HG03521 (cell line): ENCODE results near the gene CLCN7.

Experiments used
- ATAC-seq: cut with Tn5 transposase; IDR thresholded peaks from one replicate; pipeline ENCODE4 v1.9.1; 2021; ENCODE audit warnings: mild to moderate bottlenecking, moderate library complexity; ENCODE audit not compliant: unreplicated experiment

CLCN7 gene

DNA sequence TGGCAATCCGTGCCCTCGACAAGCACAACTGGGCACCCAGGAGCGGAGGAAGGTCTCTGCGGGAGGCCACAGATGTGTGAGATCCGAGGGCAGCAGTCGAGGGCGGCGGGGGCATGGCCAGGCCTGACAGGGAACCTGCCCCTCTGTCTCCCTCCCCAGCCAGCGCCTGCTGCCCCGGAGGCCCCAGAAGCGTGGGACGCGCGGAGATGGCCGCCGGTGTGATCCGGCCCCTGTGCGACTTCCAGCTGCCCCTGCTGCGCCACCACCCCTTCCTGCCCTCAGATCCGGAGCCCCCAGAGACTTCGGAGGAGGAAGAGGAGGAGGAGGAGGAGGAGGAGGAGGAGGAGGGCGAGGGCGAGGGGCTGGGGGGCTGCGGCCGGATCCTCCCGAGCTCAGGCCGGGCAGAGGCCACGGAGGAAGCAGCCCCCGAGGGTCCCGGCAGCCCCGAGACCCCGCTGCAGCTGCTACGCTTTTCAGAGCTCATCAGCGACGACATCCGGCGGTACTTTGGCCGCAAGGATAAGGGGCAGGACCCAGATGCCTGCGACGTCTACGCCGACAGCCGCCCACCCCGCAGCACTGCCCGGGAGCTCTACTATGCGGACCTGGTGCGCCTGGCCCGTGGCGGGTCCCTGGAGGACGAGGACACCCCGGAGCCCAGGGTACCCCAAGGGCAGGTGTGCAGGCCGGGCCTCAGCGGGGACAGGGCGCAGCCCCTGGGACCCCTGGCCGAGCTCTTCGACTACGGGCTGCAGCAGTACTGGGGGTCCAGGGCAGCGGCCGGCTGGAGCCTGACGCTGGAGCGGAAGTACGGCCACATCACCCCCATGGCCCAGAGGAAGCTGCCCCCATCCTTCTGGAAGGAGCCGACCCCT is 42.2 kb downstream of the CLCN7 start:
- ATAC-seq = no peak

DNA sequence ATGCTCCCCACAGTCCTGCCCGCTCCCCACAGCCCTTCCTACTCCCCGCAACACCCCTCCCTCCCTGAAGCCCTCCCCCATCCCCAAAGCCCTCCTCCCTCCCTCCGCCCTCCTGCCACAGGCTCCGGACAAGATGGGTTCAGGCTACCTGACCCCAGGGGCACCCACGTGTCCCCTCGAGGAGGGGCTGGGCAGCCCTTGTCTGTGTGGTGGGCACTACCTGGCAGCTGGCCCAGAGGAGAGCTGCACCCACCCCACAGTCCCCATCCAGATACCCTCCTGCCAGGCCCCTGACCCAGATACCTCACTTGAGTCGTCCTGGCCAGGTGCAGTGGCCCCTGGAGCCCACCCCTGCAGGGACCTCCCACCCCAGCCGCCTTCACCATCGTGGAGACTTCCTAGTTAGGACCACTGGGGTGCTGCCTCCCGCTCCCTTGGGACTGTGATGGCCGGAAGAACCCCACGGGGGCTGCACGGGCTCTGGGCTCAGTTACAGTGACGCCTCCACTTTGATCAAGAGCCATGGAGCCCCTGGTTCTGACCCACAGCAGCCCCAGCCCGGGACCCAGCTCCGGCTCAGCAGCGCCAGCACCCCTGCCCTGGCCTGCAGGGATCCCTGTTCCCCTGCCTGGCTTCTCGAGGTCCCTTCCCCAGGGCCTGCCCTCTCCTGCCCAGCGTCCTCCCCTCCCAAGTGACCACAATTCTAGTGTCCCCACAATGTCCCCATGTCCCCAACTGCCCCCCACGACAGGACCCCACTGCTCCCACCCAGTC is 43.1 kb downstream of the CLCN7 start:
- no peak for ATAC-seq

DNA sequence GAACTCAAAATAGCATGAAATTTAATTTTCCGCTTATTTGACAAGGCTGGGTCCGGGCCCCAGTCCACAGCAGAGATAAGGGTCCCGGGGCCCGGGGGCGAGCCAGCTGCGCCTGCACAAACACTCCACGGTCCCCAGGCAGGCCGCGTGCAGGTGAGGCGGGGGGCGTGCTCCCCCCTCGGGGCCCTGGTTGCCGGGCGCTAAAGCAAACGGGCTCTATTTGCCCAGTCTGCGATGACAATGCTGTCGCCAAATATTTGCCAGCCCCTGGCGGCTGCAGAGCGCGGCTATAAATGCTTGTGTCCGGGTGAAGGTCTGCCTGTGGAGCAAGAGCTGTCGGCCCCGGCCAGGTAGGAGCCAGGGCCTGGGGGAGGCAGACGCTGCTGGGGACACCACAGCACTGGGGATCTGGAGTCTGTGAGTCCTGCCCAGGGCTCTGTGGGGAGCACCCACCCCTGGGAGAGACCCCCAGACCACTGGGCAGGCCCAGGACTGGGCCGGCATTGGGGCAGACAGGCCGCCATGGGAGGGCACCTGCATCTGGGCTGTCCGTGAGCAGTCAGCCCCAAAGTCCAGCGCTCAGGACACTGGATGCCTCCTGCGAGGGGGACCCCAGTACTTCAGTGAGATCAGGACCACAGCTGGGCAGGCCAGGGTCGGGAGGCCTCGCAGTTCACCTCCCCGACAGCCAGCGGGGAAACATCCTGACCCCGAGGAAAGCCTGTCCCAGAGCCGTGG is 43.9 kb downstream of the CLCN7 start, which contains the start of gene PERCC1:
PERCC1 (plus strand) TSS at position 320 of the 738 bp plus-strand sequence. CDS start 1,516 bp downstream, outside the sequence.
- no peak for ATAC-seq

GRCh38 chr16:1430214-1430758 is 44.5 kb downstream of the CLCN7 start:
- no peak for ATAC-seq

DNA sequence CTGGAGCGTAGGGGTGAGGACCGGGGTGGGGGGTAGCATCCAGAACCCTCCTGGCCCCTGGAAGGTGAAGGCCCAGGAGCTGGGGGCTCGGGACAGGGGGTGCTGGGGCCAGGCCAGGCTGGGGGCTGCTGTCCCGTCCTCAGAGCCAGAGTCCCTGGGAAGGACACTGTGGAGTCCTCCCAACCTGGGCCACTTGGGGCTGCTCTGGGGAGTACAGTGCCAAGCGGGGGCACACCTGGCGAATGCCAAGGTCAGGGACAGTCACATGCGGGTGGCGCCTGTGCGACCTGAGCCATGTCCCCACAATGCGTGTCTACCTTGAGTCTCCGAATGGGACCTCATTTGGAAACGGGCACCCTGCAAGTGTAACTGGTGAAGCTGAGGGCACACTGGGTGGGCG is 45.2 kb downstream of the CLCN7 start:
- ATAC-seq = no peak

- no peak for ATAC-seq
Measured at GRCh38 chr16:1429012-1429411, 45.8 kb downstream of the CLCN7 start.

DNA sequence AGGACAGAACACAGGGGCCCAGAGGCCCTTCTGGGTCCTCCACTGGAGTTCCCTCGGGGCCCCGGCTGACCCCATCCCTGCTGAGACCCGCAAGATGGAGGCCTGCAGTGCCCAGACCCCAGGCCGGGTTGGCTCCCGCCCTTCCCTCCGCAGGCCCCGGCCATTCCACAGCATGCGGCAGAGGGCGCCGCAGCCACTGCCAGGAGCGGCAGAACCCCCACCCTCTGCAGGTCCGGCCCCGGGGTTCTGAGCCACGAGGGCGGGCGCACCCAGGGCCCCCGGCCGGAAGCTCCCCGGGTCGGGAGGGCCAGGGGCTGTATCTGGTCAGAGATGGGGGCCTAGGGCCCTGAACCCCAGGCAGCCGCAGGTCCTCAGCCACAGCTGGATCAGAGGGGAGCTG is 46.3 kb downstream of the CLCN7 start:
- no peak for ATAC-seq

DNA sequence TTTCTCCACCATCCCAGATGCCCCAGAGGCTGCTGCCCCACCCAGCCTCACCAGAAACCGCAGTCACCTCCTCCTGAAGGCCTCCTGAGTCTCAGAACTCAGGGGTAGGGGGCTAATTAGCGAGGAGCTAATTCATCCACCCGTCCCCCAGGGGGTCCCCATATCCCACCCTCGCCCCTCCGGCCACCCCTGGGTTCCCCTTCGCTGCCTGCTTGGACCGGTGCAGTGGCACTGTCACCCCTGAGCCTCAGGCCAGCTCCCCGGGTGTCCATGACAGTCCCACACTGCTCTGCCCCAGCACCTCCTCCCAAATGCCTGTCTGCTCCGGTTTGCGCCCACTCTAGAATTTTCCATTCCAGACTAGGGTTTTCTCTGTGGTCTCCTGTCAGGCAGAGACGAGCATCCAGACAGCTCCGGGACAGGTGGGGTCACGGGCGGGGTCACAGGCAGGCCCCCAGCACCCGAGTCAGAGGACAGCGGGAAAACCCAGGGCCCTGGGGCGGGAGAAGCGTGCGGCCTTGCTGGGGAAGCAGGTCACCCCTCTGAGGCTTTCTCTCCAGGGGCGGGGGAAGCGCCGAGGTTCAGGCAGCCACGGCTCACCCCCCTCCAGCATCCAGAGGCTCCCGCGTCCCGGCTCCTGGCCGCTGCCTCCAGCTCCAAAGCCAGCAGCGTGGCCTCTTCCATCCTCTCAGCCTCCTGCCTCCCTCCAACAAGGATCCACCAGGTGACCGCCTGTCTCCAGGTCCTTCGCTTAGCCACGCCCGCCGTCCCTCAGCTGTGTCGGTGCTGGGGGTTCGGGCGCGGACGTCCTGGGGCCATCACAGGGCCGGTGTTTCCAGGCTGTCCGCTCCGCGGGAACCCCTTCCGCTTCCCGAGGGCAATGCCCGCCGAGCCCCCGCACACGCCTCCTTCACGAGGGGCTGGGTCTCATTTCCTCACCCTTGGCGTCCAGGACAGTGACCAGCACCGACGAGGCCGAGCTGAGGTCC is 47.1 kb downstream of the CLCN7 start:
- no peak for ATAC-seq

DNA sequence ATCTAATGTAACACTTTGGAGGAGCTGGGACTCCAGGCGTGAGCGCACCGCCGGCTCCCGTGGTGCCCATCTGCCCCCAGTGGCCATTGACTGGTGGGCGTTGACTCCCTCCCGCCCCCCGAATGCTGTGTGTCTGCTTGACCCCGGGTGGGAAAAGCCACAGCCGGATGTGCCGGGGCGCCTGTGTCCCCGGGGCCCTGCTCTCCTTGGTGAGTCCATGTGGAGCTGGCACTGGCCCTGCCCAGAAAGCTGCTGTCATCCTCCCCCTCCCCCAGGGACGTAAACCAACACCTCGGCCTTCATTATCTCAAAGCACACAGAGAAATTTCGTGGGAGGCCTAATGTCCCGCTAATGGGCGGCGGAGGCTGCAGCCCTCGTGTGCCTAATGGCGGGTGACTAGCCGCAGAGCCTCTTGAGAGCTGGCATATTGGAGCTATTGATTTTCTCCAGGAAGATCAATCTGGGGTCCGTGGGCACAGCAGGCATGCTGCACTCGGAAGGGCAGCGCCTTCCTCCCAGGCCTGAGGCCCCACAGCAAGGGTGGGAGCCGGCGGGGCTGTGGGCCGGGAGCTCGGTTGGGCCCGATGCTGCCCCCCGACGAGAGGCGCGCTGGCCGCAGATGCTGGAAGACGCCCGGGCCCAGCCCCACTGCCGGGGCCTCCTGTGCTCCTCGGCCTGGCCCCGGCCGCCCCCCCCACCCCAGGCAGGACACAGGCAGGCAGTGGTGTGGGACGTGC is 47.9 kb downstream of the CLCN7 start:
- ATAC-seq = no peak

DNA sequence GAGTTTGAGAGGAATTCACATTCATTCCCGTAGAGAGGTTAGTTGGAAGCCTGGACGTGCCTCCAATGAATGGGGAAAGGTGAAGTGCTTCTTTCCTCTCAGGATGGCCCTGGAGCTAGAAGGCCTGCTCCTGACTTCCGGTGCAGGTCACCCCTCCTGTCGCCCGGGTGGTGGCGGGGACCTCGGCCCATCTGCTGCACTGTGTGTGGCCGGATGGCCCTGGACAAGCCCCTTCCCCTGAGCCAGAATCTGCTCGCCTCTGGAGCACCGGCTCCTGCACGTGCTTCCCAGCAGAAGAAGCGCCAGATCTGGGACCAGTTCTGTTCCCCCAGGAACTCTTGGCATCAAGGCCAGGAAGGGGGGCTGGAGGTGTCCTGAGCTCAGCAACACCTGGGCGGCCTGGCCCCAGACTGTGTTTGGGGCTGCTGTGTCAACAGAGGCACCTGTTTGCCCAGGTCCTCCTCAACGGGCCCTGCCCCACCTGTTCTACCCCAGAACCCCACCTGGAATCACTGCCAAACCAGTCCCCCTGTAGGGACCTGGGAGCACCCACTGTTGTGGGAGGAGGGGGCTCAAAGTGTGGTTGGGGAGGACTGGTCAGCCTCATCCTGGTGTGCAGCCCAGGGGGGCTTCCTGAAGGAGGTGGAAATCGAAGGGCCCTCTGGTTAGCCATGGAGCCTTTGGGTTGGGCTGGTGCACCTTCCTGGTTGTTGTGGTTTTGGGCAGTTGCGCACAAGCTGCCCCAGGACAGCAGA is 49.0 kb downstream of the CLCN7 start:
- ATAC-seq = no peak

- no peak for ATAC-seq
Measured at GRCh38 chr16:1424028-1424427, 50.8 kb downstream of the CLCN7 start.

DNA sequence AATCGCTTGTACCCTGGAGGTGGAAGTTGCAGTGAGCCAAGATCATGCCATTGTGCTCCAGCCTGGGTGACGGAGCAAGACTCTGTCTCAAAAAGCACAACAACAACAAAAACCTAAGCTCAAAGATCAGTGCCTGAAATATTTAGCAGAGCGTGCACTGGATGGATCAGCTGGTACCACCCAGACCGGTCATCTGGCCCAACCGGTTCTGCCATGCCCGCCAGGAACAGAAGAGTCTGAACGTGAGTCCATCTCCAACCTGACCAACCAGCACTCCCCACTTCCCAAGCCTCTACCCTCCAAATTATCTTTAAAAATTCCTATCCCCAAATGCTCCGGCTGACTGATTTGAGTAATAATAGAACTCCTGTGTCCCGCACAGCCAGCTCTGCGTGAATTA is 52.8 kb downstream of the CLCN7 start:
- no peak for ATAC-seq

- no peak for ATAC-seq
Measured at GRCh38 chr16:1420111-1420539, 54.7 kb downstream of the CLCN7 start.

GRCh38 chr16:1416521-1416941 is 58.3 kb downstream of the CLCN7 start:
- ATAC-seq = no peak

GRCh38 chr16:1414532-1415260 is 60.1 kb downstream of the CLCN7 start, which contains the start of gene UNKL:
Gene UNKL, minus strand, starts transcription at chr16:1414704. Its CDS starts 13 bp downstream, at chr16:1414691.
- ATAC-seq = peak; percentile 63

GRCh38 chr16:1413684-1414531 is 60.9 kb downstream of the CLCN7 start:
- peak; percentile 39 for ATAC-seq

DNA sequence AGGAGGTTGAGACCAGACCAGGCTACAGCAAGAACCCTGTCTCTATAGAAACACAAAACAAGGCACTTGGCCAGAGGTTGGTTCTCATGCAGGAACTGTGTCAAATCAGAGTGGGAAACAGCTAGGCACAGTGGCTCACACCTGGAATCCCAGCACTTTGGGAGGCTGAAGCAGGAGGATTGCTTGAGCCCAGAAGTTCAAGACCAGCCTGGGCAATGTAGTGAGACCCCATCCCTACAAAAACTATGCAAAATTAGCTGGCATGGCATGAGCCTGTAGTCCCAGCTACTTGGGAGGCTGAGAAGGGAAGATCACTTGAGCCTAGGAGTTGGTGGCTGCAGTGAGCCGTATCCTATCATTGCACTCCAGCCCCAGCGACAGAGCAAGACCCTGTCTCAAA is 62.0 kb downstream of the CLCN7 start:
- no peak for ATAC-seq
